ENCODE results near the gene METTL26. TPM values are rescaled to one million over a fixed set of nuclear protein-coding genes. Genes with fewer than 3 reads are reported as not detected.

The METTL26 gene
- total RNA-seq, 1 experiment from 2014 or later = 115 TPM

DNA sequence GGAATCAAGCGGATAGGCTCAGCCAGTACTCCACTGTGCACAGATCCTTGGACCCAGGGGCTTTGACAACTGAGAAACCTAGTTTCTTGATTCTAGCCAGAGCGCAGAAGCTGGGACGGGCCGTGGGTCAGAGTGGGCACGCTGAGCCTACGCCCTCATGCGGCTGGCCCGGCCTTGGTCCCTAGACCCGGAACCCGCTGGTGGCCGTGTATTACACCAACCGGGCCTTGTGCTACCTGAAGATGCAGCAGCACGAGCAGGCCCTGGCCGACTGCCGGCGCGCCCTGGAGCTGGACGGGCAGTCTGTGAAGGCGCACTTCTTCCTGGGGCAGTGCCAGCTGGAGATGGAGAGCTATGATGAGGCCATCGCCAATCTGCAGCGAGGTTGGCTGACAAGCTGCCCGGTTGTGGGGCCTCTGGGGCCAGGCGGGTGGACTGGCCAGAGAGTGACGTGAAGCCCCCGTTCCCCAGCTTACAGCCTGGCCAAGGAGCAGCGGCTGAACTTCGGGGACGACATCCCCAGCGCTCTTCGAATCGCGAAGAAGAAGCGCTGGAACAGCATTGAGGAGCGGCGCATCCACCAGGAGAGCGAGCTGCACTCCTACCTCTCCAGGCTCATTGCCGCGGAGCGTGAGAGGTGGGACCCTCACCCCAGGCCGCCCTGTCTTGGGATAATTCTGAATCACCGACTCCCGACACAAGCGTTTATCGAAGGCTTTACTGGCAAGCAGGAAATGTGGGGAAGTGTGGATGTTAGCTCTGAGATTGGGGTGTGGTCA is 45.1 kb upstream of the METTL26 start:
- ATAC-seq (0 out of 2 replicates have a peak, but pooled peaks have one; percentile 0), DNase-seq (ENCODE audit: low spot score) (no peak)
- Mint-ChIP-seq H3K27me3 (ENCODE audit: low read depth) (no peaks in the 10 kb centered on the region), H3K9me3 (no peaks in the 10 kb centered on the region), H3K4me3 (peak overlapping the region; percentile 76), H3K4me1 (peaks cover 24% of the 10 kb centered on the region), H3K27ac (peak overlapping the region; percentile 57; the same call in 1 of the 2 replicates), H3K36me3 (peaks cover 24% of the 10 kb centered on the region)
- TF ChIP-seq SP1 (CRISPR knock-in tag; conservative IDR thresholded peaks at IDR 0.05) (0 out of 2 replicates have a peak, but pooled peaks have one; percentile 13), ZNF263 (CRISPR knock-in tag; IDR thresholded peaks at IDR 0.05; ENCODE audit: low read depth) (no peak), GABPB1 (CRISPR knock-in tag; IDR thresholded peaks at IDR 0.05) (0 out of 2 replicates have a peak, but pooled peaks have one; percentile 23), TEAD1 (CRISPR knock-in tag; IDR thresholded peaks at IDR 0.05) (0 out of 2 replicates have a peak, but pooled peaks have one; percentile 5), ZNF396 (CRISPR knock-in tag; IDR thresholded peaks at IDR 0.05; ENCODE audit: borderline replicate concordance) (no peak), SOX15 (CRISPR knock-in tag; IDR thresholded peaks at IDR 0.05) (no peak), KAT7 (CRISPR knock-in tag; IDR thresholded peaks at IDR 0.05; ENCODE audit: borderline replicate concordance) (peak; percentile 16; the same call in 1 of the 2 replicates), ETV6 (CRISPR knock-in tag; IDR thresholded peaks at IDR 0.05) (0 out of 2 replicates have a peak, but pooled peaks have one; percentile 37)
- TF ChIP-seq, protein P1, sequence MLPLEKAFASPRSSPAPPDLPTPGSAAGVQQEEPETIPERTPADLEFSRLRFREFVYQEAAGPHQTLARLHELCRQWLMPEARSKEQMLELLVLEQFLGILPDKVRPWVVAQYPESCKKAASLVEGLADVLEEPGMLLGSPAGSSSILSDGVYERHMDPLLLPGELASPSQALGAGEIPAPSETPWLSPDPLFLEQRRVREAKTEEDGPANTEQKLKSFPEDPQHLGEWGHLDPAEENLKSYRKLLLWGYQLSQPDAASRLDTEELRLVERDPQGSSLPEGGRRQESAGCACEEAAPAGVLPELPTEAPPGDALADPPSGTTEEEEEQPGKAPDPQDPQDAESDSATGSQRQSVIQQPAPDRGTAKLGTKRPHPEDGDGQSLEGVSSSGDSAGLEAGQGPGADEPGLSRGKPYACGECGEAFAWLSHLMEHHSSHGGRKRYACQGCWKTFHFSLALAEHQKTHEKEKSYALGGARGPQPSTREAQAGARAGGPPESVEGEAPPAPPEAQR (CRISPR knock-in tag; IDR thresholded peaks at IDR 0.05) = no peak
- TF ChIP-seq, protein P2, sequence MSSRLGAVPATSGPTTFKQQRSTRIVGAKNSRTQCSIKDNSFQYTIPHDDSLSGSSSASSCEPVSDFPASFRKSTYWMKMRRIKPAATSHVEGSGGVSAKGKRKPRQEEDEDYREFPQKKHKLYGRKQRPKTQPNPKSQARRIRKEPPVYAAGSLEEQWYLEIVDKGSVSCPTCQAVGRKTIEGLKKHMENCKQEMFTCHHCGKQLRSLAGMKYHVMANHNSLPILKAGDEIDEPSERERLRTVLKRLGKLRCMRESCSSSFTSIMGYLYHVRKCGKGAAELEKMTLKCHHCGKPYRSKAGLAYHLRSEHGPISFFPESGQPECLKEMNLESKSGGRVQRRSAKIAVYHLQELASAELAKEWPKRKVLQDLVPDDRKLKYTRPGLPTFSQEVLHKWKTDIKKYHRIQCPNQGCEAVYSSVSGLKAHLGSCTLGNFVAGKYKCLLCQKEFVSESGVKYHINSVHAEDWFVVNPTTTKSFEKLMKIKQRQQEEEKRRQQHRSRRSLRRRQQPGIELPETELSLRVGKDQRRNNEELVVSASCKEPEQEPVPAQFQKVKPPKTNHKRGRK (CRISPR knock-in tag; IDR thresholded peaks at IDR 0.05; ENCODE audit: borderline replicate concordance) = no peak
- TF ChIP-seq, protein P3, sequence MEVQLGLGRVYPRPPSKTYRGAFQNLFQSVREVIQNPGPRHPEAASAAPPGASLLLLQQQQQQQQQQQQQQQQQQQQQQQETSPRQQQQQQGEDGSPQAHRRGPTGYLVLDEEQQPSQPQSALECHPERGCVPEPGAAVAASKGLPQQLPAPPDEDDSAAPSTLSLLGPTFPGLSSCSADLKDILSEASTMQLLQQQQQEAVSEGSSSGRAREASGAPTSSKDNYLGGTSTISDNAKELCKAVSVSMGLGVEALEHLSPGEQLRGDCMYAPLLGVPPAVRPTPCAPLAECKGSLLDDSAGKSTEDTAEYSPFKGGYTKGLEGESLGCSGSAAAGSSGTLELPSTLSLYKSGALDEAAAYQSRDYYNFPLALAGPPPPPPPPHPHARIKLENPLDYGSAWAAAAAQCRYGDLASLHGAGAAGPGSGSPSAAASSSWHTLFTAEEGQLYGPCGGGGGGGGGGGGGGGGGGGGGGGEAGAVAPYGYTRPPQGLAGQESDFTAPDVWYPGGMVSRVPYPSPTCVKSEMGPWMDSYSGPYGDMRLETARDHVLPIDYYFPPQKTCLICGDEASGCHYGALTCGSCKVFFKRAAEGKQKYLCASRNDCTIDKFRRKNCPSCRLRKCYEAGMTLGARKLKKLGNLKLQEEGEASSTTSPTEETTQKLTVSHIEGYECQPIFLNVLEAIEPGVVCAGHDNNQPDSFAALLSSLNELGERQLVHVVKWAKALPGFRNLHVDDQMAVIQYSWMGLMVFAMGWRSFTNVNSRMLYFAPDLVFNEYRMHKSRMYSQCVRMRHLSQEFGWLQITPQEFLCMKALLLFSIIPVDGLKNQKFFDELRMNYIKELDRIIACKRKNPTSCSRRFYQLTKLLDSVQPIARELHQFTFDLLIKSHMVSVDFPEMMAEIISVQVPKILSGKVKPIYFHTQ (CRISPR knock-in tag; IDR thresholded peaks at IDR 0.05) = no peak
- TF ChIP-seq, protein P4, sequence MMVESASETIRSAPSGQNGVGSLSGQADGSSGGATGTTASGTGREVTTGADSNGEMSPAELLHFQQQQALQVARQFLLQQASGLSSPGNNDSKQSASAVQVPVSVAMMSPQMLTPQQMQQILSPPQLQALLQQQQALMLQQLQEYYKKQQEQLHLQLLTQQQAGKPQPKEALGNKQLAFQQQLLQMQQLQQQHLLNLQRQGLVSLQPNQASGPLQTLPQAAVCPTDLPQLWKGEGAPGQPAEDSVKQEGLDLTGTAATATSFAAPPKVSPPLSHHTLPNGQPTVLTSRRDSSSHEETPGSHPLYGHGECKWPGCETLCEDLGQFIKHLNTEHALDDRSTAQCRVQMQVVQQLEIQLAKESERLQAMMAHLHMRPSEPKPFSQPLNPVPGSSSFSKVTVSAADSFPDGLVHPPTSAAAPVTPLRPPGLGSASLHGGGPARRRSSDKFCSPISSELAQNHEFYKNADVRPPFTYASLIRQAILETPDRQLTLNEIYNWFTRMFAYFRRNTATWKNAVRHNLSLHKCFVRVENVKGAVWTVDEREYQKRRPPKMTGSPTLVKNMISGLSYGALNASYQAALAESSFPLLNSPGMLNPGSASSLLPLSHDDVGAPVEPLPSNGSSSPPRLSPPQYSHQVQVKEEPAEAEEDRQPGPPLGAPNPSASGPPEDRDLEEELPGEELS (CRISPR knock-in tag; IDR thresholded peaks at IDR 0.05) = 0 out of 2 replicates have a peak, but pooled peaks have one; percentile 19
- TF ChIP-seq, protein P5, sequence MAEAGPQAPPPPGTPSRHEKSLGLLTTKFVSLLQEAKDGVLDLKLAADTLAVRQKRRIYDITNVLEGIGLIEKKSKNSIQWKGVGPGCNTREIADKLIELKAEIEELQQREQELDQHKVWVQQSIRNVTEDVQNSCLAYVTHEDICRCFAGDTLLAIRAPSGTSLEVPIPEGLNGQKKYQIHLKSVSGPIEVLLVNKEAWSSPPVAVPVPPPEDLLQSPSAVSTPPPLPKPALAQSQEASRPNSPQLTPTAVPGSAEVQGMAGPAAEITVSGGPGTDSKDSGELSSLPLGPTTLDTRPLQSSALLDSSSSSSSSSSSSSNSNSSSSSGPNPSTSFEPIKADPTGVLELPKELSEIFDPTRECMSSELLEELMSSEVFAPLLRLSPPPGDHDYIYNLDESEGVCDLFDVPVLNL (CRISPR knock-in tag; IDR thresholded peaks at IDR 0.05; ENCODE audit: borderline replicate concordance, low read depth) = no peak
- TF ChIP-seq, protein P6, sequence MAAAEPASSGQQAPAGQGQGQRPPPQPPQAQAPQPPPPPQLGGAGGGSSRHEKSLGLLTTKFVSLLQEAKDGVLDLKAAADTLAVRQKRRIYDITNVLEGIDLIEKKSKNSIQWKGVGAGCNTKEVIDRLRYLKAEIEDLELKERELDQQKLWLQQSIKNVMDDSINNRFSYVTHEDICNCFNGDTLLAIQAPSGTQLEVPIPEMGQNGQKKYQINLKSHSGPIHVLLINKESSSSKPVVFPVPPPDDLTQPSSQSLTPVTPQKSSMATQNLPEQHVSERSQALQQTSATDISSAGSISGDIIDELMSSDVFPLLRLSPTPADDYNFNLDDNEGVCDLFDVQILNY (CRISPR knock-in tag; IDR thresholded peaks at IDR 0.05) = no peak; the same call in 1 of the 2 replicates
- POLR2A ChIA-PET = interaction anchor here (0.9 to 1.1 kb wide), 2 partner anchors 9 to 39 kb away, joined by 3 read pairs; partner anchors contain the start of gene WDR24
- CTCF ChIA-PET = interaction anchor here (0.7 to 3.1 kb wide), 8 partner anchors 13 to 102 kb away, joined by 3 to 21 read pairs (median 4); partner anchors contain the start of gene RHOT2

All from WTC11 (cell line).